ENCODE results near the gene FXR2. TPM values are rescaled to one million over a fixed set of nuclear protein-coding genes. Genes with fewer than 3 reads are reported as not detected.

FXR2 gene
- total and polyA plus RNA-seq, 2 donors (not counting 1 experiment from before 2014, with no cell fraction given) = 22.0 to 46.6 TPM

GRCh38 chr17:7588553-7589203, 26.0 kb downstream of the FXR2 start:
- H3K79me2 ChIP-seq (ENCODE audit: control insufficient read depth, insufficient read depth, low read length) = peaks cover 27% of the 10 kb centered on the region
- peaks cover 48% of the 10 kb centered on the region for H3K4me1 ChIP-seq (ENCODE audit: control insufficient read depth, extremely low read depth, insufficient read depth, low read length)
- H2AFZ ChIP-seq (ENCODE audit: low read length) = no peak overlapping the region
- DNase-seq (ENCODE audit: low read depth in 2 of 2) = no peak
- H3K27ac ChIP-seq (ENCODE audit: insufficient read depth, low read length) = peak overlapping the region; percentile 78
- H3K9ac ChIP-seq (ENCODE audit: insufficient read depth, low read length) = peak overlapping the region; percentile 47
- H3K36me3 ChIP-seq (ENCODE audit: control insufficient read depth, insufficient read depth, low read length) = peaks cover 27% of the 10 kb centered on the region
- H3K27me3 ChIP-seq (ENCODE audit: control insufficient read depth, insufficient read depth, low read length) = no peaks in the 10 kb centered on the region
- no peaks in the 10 kb centered on the region for H3K9me3 ChIP-seq (ENCODE audit: control insufficient read depth, insufficient read depth, low read depth, low read length)
- H3K4me3 ChIP-seq (replicated peaks in 1 of 4; ENCODE audit: control extremely low read depth in 1 of 4, insufficient read depth in 1 of 4, low read depth in 3 of 4, low read length in 4 of 4) = peak overlapping the region in 3 of 4 experiments; percentile 19 to 43 (median 26)
- H3K4me2 ChIP-seq (ENCODE audit: extremely low read depth, insufficient read depth, low read length) = peak overlapping the region; percentile 94
- no peaks in the 10 kb centered on the region for H4K20me1 ChIP-seq (ENCODE audit: control insufficient read depth, extremely low read depth, insufficient read depth, low read length)
- TF ChIP-seq EZH2 (IDR thresholded peaks at IDR 0.05; ENCODE audit: low read length, missing control alignments) = no peak
- no peak for TF ChIP-seq CTCF (conservative IDR thresholded peaks at IDR 0.05 in 1 of 2, IDR thresholded peaks at IDR 0.05 in 1 of 2; ENCODE audit: low read depth in 1 of 2, low read length in 2 of 2)

- H3K4me2 ChIP-seq (ENCODE audit: extremely low read depth, insufficient read depth, low read length) = peak overlapping the region; percentile 94
- no peak overlapping the region for H3K9ac ChIP-seq (ENCODE audit: insufficient read depth, low read length)
- H3K9me3 ChIP-seq (ENCODE audit: control insufficient read depth, insufficient read depth, low read depth, low read length) = no peaks in the 10 kb centered on the region
- H3K4me3 ChIP-seq (replicated peaks in 1 of 4; ENCODE audit: control extremely low read depth in 1 of 4, insufficient read depth in 1 of 4, low read depth in 3 of 4, low read length in 4 of 4) = peak overlapping the region in 1 of 4 experiments; percentile 43
- no peaks in the 10 kb centered on the region for H3K27me3 ChIP-seq (ENCODE audit: control insufficient read depth, insufficient read depth, low read length)
- peak overlapping the region; percentile 78 for H3K27ac ChIP-seq (ENCODE audit: insufficient read depth, low read length)
- peaks cover 22% of the 10 kb centered on the region for H3K36me3 ChIP-seq (ENCODE audit: control insufficient read depth, insufficient read depth, low read length)
- peaks cover 54% of the 10 kb centered on the region for H3K4me1 ChIP-seq (ENCODE audit: control insufficient read depth, extremely low read depth, insufficient read depth, low read length)
- peaks cover 31% of the 10 kb centered on the region for H3K79me2 ChIP-seq (ENCODE audit: control insufficient read depth, insufficient read depth, low read length)
- no peaks in the 10 kb centered on the region for H4K20me1 ChIP-seq (ENCODE audit: control insufficient read depth, extremely low read depth, insufficient read depth, low read length)
- no peak overlapping the region for H2AFZ ChIP-seq (ENCODE audit: low read length)
- TF ChIP-seq EZH2 (IDR thresholded peaks at IDR 0.05; ENCODE audit: low read length, missing control alignments) (no peak), CTCF (conservative IDR thresholded peaks at IDR 0.05 in 1 of 2, IDR thresholded peaks at IDR 0.05 in 1 of 2; ENCODE audit: low read depth in 1 of 2, low read length in 2 of 2) (peak in 1 of 2 donors; percentile 24)
- peak; percentile 91 to 97 for DNase-seq (ENCODE audit: low read depth in 2 of 2)
Measured at GRCh38 chr17:7587420-7588151, 27.1 kb downstream of the FXR2 start.

DNA sequence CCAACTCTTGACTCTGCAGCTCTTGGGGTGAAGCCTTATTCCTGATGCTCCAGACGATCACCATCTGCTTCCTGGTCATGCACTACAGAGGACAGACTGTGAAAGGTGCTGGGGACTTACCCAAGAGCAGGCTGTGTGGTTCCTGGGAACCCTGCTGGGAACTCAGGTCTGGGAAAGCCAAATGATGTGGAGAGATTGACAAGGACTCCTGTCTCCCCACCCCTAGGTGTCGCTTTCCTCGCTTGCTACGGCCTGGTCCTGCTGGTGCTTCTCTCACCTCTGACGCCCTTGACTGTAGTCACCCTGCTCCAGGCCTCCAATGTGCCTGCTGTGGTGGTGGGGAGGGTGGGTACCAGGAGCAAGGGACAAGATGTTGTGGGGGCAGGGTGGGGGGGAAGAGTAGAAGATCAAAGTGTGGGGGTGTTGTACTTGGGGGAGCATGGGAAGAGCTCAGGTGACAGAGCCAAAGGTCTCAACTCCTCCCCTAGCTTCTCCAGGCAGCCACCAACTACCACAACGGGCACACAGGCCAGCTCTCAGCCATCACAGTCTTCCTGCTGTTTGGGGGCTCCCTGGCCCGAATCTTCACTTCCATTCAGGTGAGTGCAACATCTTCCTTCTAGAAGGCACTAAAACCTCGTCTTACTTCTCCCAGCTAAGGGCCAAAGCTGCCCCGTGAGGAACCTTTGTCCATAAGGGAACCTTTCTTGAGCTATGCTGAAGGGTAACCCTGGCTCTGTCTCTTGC, 27.9 kb downstream of the FXR2 start:
- no peak overlapping the region for H2AFZ ChIP-seq (ENCODE audit: low read length)
- H3K79me2 ChIP-seq (ENCODE audit: control insufficient read depth, insufficient read depth, low read length) = peaks cover 36% of the 10 kb centered on the region
- H3K4me3 ChIP-seq (replicated peaks in 1 of 4; ENCODE audit: control extremely low read depth in 1 of 4, insufficient read depth in 1 of 4, low read depth in 3 of 4, low read length in 4 of 4) = no peak overlapping the region
- H3K4me1 ChIP-seq (ENCODE audit: control insufficient read depth, extremely low read depth, insufficient read depth, low read length) = peaks cover 58% of the 10 kb centered on the region
- H3K4me2 ChIP-seq (ENCODE audit: extremely low read depth, insufficient read depth, low read length) = peak overlapping the region; percentile 66
- no peak overlapping the region for H3K9ac ChIP-seq (ENCODE audit: insufficient read depth, low read length)
- DNase-seq (ENCODE audit: low read depth in 2 of 2) = no peak
- peaks cover 15% of the 10 kb centered on the region for H3K36me3 ChIP-seq (ENCODE audit: control insufficient read depth, insufficient read depth, low read length)
- TF ChIP-seq CTCF (conservative IDR thresholded peaks at IDR 0.05 in 1 of 2, IDR thresholded peaks at IDR 0.05 in 1 of 2; ENCODE audit: low read depth in 1 of 2, low read length in 2 of 2) (peak in 1 of 2 donors; percentile 14), EZH2 (IDR thresholded peaks at IDR 0.05; ENCODE audit: low read length, missing control alignments) (no peak)
- H3K27me3 ChIP-seq (ENCODE audit: control insufficient read depth, insufficient read depth, low read length) = no peaks in the 10 kb centered on the region
- no peaks in the 10 kb centered on the region for H4K20me1 ChIP-seq (ENCODE audit: control insufficient read depth, extremely low read depth, insufficient read depth, low read length)
- peak overlapping the region; percentile 73 for H3K27ac ChIP-seq (ENCODE audit: insufficient read depth, low read length)
- H3K9me3 ChIP-seq (ENCODE audit: control insufficient read depth, insufficient read depth, low read depth, low read length) = no peaks in the 10 kb centered on the region
